Testis (tissue), 2 donors: ENCODE data around the gene POU6F2.

ENCODE experiments used
- POLR2A ChIP-seq: fragments of 450-650 bp; IDR thresholded peaks from one replicate; pipeline ENCODE4 v1.6.1; 2017; ENCODE audit warnings: antibody characterized with exemption, mild to moderate bottlenecking, moderate library complexity
- TF ChIP-seq, protein P1 (sequence below), 3 experiments: fragments of 450-650 bp in 2 of 3; fragments of 200-600 bp in 1 of 3; sonication (generic) in 1 of 3; IDR thresholded peaks; one replicate each; pipeline ENCODE4 v1.5.1; 2016 to 2019; ENCODE audit warnings: antibody characterized with exemption in 3 of 3, mild to moderate bottlenecking in 2 of 3, moderate library complexity in 1 of 3

DNA sequence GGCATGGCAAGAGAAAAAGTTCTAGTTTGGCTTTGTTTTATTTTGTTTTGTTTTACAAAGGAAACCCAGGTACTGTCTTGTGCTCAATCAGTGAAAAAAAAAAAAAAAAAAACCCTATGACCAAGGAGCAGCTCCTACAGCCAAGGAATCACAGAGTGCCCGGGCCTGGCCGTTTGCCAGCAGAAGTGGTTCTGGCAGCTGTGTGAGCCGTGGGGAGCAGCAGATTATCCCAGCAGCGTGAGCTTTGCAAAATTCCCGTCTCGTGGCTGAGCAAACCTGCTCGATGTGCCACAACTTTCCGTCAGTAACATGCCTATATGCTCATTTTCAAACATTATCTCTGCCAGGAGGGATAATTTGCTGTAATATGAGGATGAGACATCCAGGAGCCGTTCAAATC, 293.7 kb downstream of the POU6F2 start:
- TF ChIP-seq, protein P1, sequence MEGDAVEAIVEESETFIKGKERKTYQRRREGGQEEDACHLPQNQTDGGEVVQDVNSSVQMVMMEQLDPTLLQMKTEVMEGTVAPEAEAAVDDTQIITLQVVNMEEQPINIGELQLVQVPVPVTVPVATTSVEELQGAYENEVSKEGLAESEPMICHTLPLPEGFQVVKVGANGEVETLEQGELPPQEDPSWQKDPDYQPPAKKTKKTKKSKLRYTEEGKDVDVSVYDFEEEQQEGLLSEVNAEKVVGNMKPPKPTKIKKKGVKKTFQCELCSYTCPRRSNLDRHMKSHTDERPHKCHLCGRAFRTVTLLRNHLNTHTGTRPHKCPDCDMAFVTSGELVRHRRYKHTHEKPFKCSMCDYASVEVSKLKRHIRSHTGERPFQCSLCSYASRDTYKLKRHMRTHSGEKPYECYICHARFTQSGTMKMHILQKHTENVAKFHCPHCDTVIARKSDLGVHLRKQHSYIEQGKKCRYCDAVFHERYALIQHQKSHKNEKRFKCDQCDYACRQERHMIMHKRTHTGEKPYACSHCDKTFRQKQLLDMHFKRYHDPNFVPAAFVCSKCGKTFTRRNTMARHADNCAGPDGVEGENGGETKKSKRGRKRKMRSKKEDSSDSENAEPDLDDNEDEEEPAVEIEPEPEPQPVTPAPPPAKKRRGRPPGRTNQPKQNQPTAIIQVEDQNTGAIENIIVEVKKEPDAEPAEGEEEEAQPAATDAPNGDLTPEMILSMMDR (IDR thresholded peaks at IDR 0.05) = no peak
- TF ChIP-seq POLR2A = no peak
